Subcutaneous adipose tissue (tissue), 4 donors: ENCODE data around the gene LRIT2. TPM values are rescaled to one million over a fixed set of nuclear protein-coding genes. Genes with fewer than 3 reads are reported as not detected.

Experiments
- CTCF ChIP-seq: fragments of 450-650 bp; IDR thresholded peaks from one replicate; pipeline ENCODE4 v1.5.1; 2016; ENCODE audit warnings: low read depth, mild to moderate bottlenecking, control low read depth, antibody characterized with exemption, moderate library complexity
- total RNA-seq, 4 donors: library from RNA; depleted of rRNA; stranded (reverse); fragments of >200 nt; gene quantifications; one replicate each; pipeline ENCODE4 v1.1.0, GENCODE V29; 2016

The LRIT2 gene
- total RNA-seq, 4 donors from 2014 or later = not detected

GRCh38 chr10:84263716-84264115 lies 38.4 kb upstream of the LRIT2 start:
- TF ChIP-seq CTCF = no peak

- no peak for TF ChIP-seq CTCF
These were observed 37.0 kb upstream of the LRIT2 start for GRCh38 chr10:84262190-84262956.

- no peak for TF ChIP-seq CTCF
These were observed 36.0 kb upstream of the LRIT2 start for GRCh38 chr10:84261236-84261915.

GRCh38 chr10:84258034-84258695 lies 32.8 kb upstream of the LRIT2 start:
- no peak for TF ChIP-seq CTCF

GRCh38 chr10:84257343-84258020 lies 32.1 kb upstream of the LRIT2 start:
- no peak for TF ChIP-seq CTCF

- no peak for TF ChIP-seq CTCF
These were observed 31.4 kb upstream of the LRIT2 start for GRCh38 chr10:84256510-84257342.
